Measurements from ENCODE around the gene GAD1. TPM values are rescaled to one million over a fixed set of nuclear protein-coding genes. Genes with fewer than 3 reads are reported as not detected.

Gene GAD1
- polyA plus RNA-seq, 2 of the 4 experiments (the other 2 are of a cell fraction), result 0.15 to 0.48 TPM

DNA sequence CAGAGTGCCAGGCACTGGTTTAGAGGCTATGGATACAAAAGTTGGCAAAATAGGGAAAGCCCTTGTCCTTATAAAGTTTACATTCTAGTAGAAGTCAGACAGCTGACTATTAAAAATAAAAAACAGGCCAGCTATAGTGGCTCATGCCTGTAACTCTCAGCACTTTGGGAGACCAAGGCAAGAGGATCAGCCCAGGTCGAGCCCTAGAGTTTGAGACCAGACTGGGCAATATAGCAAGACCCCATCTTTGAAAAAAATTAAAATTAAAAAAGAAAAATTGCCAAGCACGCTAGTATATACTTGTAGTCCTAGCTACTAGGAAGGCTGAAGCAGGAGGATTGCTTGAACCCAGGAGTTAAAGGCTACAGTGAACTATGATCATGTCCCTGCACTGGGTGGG is 34.0 kb upstream of the GAD1 start (continued):
- TF ChIP-seq, protein P1, sequence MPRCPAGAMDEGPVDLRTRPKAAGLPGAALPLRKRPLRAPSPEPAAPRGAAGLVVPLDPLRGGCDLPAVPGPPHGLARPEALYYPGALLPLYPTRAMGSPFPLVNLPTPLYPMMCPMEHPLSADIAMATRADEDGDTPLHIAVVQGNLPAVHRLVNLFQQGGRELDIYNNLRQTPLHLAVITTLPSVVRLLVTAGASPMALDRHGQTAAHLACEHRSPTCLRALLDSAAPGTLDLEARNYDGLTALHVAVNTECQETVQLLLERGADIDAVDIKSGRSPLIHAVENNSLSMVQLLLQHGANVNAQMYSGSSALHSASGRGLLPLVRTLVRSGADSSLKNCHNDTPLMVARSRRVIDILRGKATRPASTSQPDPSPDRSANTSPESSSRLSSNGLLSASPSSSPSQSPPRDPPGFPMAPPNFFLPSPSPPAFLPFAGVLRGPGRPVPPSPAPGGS (IDR thresholded peaks at IDR 0.05), result no peak
- TF ChIP-seq TFCP2L1 (CRISPR knock-in tag; IDR thresholded peaks at IDR 0.05) (no peak), ZSCAN20 (CRISPR knock-in tag; IDR thresholded peaks at IDR 0.05) (no peak), GATA3 (IDR thresholded peaks at IDR 0.05; ENCODE audit: borderline replicate concordance) (no peak), FOSL2 (IDR thresholded peaks at IDR 0.05) (no peak), FOSL2 (CRISPR knock-in tag; IDR thresholded peaks at IDR 0.05) (no peak), EHMT2 (IDR thresholded peaks at IDR 0.05; ENCODE audit: low read depth) (no peak), ZFP36 (IDR thresholded peaks at IDR 0.05; ENCODE audit: borderline replicate concordance, partially characterized antibody) (no peak), POLR2A (IDR thresholded peaks at IDR 0.05; ENCODE audit: low read length) (no peak), JUN (IDR thresholded peaks at IDR 0.05) (no peak)
- TF ChIP-seq, protein P2, sequence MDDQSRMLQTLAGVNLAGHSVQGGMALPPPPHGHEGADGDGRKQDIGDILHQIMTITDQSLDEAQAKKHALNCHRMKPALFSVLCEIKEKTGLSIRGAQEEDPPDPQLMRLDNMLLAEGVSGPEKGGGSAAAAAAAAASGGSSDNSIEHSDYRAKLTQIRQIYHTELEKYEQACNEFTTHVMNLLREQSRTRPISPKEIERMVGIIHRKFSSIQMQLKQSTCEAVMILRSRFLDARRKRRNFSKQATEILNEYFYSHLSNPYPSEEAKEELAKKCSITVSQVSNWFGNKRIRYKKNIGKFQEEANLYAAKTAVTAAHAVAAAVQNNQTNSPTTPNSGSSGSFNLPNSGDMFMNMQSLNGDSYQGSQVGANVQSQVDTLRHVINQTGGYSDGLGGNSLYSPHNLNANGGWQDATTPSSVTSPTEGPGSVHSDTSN (IDR thresholded peaks at IDR 0.05), result no peak
- TF ChIP-seq, protein P3, sequence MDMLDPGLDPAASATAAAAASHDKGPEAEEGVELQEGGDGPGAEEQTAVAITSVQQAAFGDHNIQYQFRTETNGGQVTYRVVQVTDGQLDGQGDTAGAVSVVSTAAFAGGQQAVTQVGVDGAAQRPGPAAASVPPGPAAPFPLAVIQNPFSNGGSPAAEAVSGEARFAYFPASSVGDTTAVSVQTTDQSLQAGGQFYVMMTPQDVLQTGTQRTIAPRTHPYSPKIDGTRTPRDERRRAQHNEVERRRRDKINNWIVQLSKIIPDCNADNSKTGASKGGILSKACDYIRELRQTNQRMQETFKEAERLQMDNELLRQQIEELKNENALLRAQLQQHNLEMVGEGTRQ (IDR thresholded peaks at IDR 0.05), result no peak

DNA sequence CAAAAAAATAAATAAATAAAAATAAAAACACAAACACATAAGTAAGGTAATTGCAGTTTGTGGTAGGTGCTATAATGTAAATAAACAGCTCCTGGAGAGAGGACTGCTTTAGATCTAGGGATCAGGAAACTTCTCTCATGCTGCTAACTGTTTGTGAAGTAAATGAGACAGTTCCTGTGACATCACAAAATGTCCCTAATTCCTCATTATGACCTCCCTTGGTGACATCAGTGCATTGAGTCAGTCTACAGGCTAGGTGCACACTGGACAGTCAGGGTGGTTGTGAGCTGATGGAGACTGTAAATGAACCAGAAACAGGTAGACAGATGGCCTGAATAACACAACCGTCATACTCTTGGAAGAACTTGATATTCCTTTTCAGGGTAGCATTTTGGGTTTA is 33.1 kb upstream of the GAD1 start:
- CTCF ChIA-PET, result no interaction called here
- ATAC-seq, result no peak
- DNase-seq (ENCODE audit: low read depth in 1 of 2, low spot score in 1 of 2), result no peak
- no peaks in the 10 kb centered on the region for H3K4me1 ChIP-seq
- no peaks in the 10 kb centered on the region for H3K9me3 ChIP-seq
- H3K4me2 ChIP-seq, result no peak overlapping the region
- no peak overlapping the region for H3K27ac ChIP-seq
- no peak for TF ChIP-seq FOSB (CRISPR knock-in tag; IDR thresholded peaks at IDR 0.05)
- no peak for TF ChIP-seq KDM1A (IDR thresholded peaks at IDR 0.05; ENCODE audit: low read depth)
- 84% methylated on average over 1 of the region's 1 CpG for WGBS (ENCODE audit: missing lambda C conversion rate)
- POLR2A ChIA-PET, result no interaction called here
- FAIRE-seq, result no peak
- no peak overlapping the region for H3K4me3 ChIP-seq

DNA sequence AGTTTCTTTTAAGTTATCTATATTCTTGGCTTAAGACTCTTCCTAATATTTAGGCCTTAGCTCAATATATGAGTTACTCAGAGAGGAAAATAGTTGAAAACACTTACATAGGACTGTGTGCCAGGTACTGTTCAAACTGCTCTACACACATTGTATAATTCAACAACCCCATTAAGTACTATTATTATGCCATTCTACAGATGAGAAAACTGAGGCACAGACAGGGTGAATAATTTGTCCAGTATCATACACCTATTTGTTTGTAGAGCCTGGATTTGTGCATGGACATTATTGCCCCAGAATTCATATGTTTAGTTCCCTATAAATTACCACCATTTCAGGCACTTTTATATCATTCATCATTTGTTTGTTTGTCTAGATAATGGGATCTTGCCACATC is 17.7 kb upstream of the GAD1 start:
- POLR2A ChIA-PET, result no interaction called here
- CTCF ChIA-PET, result no interaction called here
- H3K27ac ChIP-seq, result no peak overlapping the region
- H3K4me3 ChIP-seq, result no peak overlapping the region
- no peaks in the 10 kb centered on the region for H3K9me3 ChIP-seq
- ATAC-seq (no peak), DNase-seq (ENCODE audit: low read depth in 1 of 2, low spot score in 1 of 2) (no peak), FAIRE-seq (no peak)
- no peak overlapping the region for H3K4me2 ChIP-seq
- TF ChIP-seq FOSL2 (IDR thresholded peaks at IDR 0.05), result no peak
- TF ChIP-seq FOSL2 (CRISPR knock-in tag; IDR thresholded peaks at IDR 0.05), result no peak
- no peak for TF ChIP-seq POLR2AphosphoS2 (conservative IDR thresholded peaks at IDR 0.05; ENCODE audit: low read length)
- no peak for TF ChIP-seq TP53 (CRISPR knock-in tag; IDR thresholded peaks at IDR 0.05)
- no peak for TF ChIP-seq NR3C1 (IDR thresholded peaks at IDR 0.05)
- TF ChIP-seq JUNB (IDR thresholded peaks at IDR 0.05), result no peak
- no peak for TF ChIP-seq HOXA7 (CRISPR knock-in tag; IDR thresholded peaks at IDR 0.05)
- no peak for TF ChIP-seq SMC3 (IDR thresholded peaks at IDR 0.05)
- no peak for TF ChIP-seq NFE2L2 (conservative IDR thresholded peaks at IDR 0.05; ENCODE audit: low read length)
- TF ChIP-seq FOXS1 (CRISPR knock-in tag; IDR thresholded peaks at IDR 0.05), result no peak
- TF ChIP-seq RARB (CRISPR knock-in tag; IDR thresholded peaks at IDR 0.05), result no peak
- TF ChIP-seq JUN (IDR thresholded peaks at IDR 0.05), result no peak
- TF ChIP-seq MAFK (IDR thresholded peaks at IDR 0.05; ENCODE audit: partially characterized antibody), result no peak
- TF ChIP-seq HOXB5 (CRISPR knock-in tag; IDR thresholded peaks at IDR 0.05), result no peak
- TF ChIP-seq, protein P4, sequence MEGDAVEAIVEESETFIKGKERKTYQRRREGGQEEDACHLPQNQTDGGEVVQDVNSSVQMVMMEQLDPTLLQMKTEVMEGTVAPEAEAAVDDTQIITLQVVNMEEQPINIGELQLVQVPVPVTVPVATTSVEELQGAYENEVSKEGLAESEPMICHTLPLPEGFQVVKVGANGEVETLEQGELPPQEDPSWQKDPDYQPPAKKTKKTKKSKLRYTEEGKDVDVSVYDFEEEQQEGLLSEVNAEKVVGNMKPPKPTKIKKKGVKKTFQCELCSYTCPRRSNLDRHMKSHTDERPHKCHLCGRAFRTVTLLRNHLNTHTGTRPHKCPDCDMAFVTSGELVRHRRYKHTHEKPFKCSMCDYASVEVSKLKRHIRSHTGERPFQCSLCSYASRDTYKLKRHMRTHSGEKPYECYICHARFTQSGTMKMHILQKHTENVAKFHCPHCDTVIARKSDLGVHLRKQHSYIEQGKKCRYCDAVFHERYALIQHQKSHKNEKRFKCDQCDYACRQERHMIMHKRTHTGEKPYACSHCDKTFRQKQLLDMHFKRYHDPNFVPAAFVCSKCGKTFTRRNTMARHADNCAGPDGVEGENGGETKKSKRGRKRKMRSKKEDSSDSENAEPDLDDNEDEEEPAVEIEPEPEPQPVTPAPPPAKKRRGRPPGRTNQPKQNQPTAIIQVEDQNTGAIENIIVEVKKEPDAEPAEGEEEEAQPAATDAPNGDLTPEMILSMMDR (IDR thresholded peaks at IDR 0.05), result no peak
- TF ChIP-seq CBX8 (IDR thresholded peaks at IDR 0.05), result no peak
- TF ChIP-seq TFCP2L1 (CRISPR knock-in tag; IDR thresholded peaks at IDR 0.05), result no peak
- TF ChIP-seq ZC3H11A (IDR thresholded peaks at IDR 0.05), result no peak
- TF ChIP-seq, protein P2 (IDR thresholded peaks at IDR 0.05), result no peak
- TF ChIP-seq, protein P5, sequence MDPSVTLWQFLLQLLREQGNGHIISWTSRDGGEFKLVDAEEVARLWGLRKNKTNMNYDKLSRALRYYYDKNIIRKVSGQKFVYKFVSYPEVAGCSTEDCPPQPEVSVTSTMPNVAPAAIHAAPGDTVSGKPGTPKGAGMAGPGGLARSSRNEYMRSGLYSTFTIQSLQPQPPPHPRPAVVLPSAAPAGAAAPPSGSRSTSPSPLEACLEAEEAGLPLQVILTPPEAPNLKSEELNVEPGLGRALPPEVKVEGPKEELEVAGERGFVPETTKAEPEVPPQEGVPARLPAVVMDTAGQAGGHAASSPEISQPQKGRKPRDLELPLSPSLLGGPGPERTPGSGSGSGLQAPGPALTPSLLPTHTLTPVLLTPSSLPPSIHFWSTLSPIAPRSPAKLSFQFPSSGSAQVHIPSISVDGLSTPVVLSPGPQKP (IDR thresholded peaks at IDR 0.05; ENCODE audit: low read depth, low read length), result no peak
- no peaks in the 10 kb centered on the region for H3K4me1 ChIP-seq

All from A549 (cell line).